HG03469 (cell line): Measurements from ENCODE around the gene PWWP2B.

Experiments
- ATAC-seq: cut with Tn5 transposase; IDR thresholded peaks from one replicate; pipeline ENCODE4 v1.9.1; 2021; ENCODE audit warnings: mild to moderate bottlenecking, moderate library complexity, moderate number of reproducible peaks; ENCODE audit not compliant: unreplicated experiment

PWWP2B gene

GRCh38 chr10:132363376-132363775 lies 33.6 kb upstream of the PWWP2B start:
- no peak for ATAC-seq

DNA sequence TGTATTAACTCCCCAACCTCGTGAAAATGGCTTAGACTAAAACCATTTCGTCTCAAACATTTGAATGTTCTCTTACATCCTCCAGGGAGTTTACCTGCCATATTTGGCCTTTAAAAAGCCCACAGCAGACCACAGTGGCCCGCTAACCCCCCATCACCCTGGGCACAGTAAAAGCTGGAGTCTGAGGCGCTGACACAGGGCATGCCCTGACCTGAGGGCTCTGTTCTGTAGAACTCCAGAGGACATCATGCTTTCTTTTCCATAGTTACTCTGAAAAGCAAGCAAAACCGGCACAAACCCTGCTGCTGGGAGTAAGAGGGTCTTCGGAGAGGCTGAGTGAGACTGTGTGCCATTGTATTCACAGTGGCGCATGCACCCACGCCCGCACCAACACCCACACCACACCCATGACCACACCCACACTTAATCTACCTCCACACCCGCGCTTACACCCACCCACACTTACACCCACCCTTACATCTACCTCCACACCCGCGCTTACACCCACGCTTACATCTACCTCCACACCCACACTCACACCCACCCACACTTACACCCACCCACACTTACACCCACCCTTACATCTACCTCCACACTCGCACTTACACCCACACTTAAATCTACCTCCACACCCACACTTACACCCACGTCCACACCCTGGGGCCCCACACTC lies 32.9 kb upstream of the PWWP2B start:
- ATAC-seq: no peak

- no peak for ATAC-seq
Measured at GRCh38 chr10:132364594-132364970, 32.4 kb upstream of the PWWP2B start.

GRCh38 chr10:132365102-132365501 lies 31.9 kb upstream of the PWWP2B start:
- no peak for ATAC-seq

DNA sequence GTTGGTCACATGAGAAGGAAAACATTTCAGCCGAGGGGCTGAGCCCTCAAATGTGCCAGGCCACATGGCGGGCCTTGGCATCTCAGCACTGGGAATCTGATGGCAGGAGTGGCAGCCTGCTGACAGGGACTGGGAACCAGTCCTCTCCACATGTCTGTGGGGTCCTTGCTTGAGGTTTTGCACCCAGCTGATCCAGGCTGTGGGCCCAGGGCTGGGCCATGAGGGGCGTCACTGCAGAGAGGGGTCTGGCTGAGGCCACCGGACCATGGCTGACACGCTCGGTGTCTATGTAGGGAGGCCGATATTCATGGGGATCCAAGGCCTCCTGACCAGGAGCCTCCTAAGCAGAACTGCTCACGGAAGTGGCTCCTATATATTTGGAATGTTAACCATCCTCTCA lies 31.0 kb upstream of the PWWP2B start:
- ATAC-seq: no peak

GRCh38 chr10:132366499-132366898 lies 30.5 kb upstream of the PWWP2B start:
- no peak for ATAC-seq

GRCh38 chr10:132368391-132368790 lies 28.6 kb upstream of the PWWP2B start:
- no peak for ATAC-seq

DNA sequence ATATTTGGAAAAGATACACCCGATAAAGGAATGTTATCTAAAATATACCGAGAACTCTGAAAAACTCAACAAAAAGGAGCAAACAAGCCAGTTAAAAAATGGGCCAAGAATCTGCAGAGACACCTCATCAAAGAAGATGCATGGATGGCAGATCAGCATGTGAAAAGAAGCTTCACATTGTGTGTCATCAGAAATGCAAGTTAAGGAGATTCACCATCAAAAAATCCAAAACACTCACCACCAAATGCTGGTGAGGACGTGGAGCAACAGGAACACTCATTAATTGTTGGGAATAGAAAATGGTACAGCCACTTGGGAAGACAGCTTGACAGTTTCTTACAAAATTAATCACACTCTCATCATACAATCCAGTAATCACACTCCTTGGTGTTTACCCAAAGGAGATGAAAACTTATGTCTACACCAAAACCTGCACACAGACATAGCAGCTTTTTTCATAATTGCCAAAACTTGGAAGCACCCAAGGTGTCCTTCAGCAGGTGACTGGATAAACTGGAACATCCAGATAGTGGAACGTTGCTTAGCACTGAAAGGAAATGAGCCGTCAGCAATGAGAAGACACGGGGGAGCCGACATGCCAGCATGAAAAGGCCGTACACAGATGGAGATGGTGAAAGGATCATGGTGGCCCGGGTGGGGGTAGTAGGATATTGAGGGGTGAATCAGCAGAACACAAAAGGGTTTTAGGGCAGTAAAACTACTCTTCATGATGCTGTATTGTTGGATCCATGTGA lies 27.9 kb upstream of the PWWP2B start:
- ATAC-seq: no peak

DNA sequence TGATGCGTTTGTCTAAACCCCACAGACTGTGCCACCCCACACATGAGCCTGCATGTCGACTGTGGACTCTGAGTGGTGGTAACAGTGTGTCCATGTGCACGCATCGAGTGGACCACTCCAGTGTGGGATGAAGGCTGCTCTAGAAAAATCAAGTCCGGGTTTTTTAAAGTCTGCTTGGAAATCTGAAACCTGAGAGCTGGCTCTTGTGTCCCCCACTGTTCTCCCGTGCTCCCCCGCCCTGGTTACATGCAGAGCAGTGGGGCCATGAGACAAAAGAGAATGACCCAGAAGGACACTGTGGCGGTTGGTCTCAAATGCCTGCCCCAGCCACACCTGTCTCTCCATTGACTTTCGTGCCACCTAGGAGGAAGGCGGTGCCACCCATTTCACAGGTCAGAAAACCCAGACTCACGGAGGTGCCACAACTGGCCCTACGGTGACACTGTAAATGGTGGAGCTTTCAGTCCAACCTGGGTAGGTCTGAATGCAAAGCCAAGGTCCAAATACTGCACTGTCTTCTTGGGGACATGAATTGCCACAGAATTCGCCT lies 27.3 kb upstream of the PWWP2B start:
- no peak for ATAC-seq

GRCh38 chr10:132370426-132371340 lies 26.3 kb upstream of the PWWP2B start:
- ATAC-seq: no peak

GRCh38 chr10:132371641-132372081 lies 25.3 kb upstream of the PWWP2B start:
- no peak for ATAC-seq

- ATAC-seq: no peak
Measured at GRCh38 chr10:132372516-132373095, 24.4 kb upstream of the PWWP2B start.

- ATAC-seq: no peak
Measured at GRCh38 chr10:132373241-132373955, 23.6 kb upstream of the PWWP2B start.

GRCh38 chr10:132374176-132374575 lies 22.8 kb upstream of the PWWP2B start:
- no peak for ATAC-seq

GRCh38 chr10:132374612-132375011 lies 22.4 kb upstream of the PWWP2B start:
- ATAC-seq: no peak

DNA sequence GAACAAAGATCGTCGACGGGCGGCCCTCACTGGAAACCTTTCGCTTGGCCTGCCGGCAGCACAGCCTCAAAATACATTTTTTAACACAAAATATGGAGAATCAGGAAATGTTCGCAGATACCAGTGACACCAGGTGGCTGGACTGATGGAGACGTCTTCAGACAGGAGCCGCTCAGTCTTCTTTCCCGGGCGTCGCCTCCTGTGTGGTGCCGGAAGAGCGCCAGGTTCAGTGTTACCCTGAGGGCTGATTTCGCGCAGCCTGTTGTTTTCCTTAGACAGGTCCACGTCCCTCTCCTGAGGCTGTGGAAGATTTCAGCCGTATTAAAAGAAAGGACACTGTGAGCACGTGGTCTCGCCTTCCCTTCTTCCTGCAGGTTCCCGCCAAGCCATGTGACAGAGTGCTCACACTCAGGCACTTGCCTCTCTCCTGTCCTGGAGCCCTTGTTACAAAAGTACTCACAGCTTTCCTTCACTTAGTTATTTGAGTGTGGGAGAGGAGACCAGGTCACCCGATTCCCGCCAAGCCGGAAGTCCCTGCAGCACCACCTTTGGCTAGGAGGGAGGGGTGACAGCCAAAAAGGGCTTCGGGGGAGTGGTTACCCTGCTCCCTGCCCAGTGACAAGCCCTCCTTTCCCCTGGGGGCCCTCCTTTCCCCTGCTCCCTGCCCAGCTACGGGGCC lies 21.7 kb upstream of the PWWP2B start:
- ATAC-seq: no peak

GRCh38 chr10:132375795-132376297 lies 21.2 kb upstream of the PWWP2B start:
- ATAC-seq: no peak

GRCh38 chr10:132376394-132376851 lies 20.6 kb upstream of the PWWP2B start:
- ATAC-seq: no peak

GRCh38 chr10:132377326-132377725 lies 19.7 kb upstream of the PWWP2B start:
- ATAC-seq: no peak
